H9 (cell line): ENCODE results near the gene GRM1. TPM values are rescaled to one million over a fixed set of nuclear protein-coding genes. Genes with fewer than 3 reads are reported as not detected.

Source experiments
- DNase-seq: peaks from one replicate; pipeline ENCODE4 v3.0.0-alpha.2; 2017
- H2AFZ ChIP-seq: one replicate; pipeline ENCODE4 v1.6.1; 2013; ENCODE audit warnings: mild to moderate bottlenecking, low read length, control low read depth, moderate library complexity
- H2AK5ac ChIP-seq: 2 replicates; pipeline ENCODE4 v1.6.1; 2013; ENCODE audit warnings: low read length, control low read depth, mixed read lengths; ENCODE audit not compliant: insufficient read length
- H2BK120ac ChIP-seq: one replicate; pipeline ENCODE4 v1.6.1; 2013; ENCODE audit warnings: low read depth, mild to moderate bottlenecking, low read length, control low read depth, inconsistent platforms; ENCODE audit not compliant: poor library complexity, severe bottlenecking
- H2BK12ac ChIP-seq: 2 replicates; pipeline ENCODE4 v1.6.1; 2013; ENCODE audit warnings: low read length, control low read depth, mixed read lengths, low read depth; ENCODE audit not compliant: insufficient read length
- H2BK15ac ChIP-seq: 2 replicates; pipeline ENCODE4 v1.6.1; 2013; ENCODE audit warnings: low read depth, low read length, control low read depth
- H2BK20ac ChIP-seq: one replicate; pipeline ENCODE4 v1.6.1; 2013; ENCODE audit warnings: low read depth, mild to moderate bottlenecking, low read length, control low read depth, inconsistent platforms; ENCODE audit not compliant: poor library complexity, severe bottlenecking
- H2BK5ac ChIP-seq: 2 replicates; pipeline ENCODE4 v1.6.1; 2013; ENCODE audit warnings: low read length, control low read depth, mixed read lengths; ENCODE audit not compliant: insufficient read length
- H3K14ac ChIP-seq: 2 replicates; pipeline ENCODE4 v1.6.1; 2013; ENCODE audit warnings: low read length, control low read depth; ENCODE audit not compliant: insufficient read depth
- H3K18ac ChIP-seq: 2 replicates; pipeline ENCODE4 v1.6.1; 2013; ENCODE audit warnings: low read depth, mild to moderate bottlenecking, mixed read lengths, low read length, control low read depth; ENCODE audit not compliant: insufficient read length
- H3K23ac ChIP-seq: 2 replicates; pipeline ENCODE4 v1.6.1; 2013; ENCODE audit warnings: low read length, control low read depth, mixed read lengths, low read depth; ENCODE audit not compliant: insufficient read length
- H3K23me2 ChIP-seq: 2 replicates; pipeline ENCODE4 v1.6.1; 2013; ENCODE audit warnings: low read depth, mild to moderate bottlenecking, mixed read lengths, low read length, control low read depth; ENCODE audit not compliant: insufficient read length, poor library complexity, severe bottlenecking
- H3K27ac ChIP-seq: 2 replicates; pipeline ENCODE4 v1.5.1; 2013; ENCODE audit warnings: low read length, control low read depth, mixed read lengths, low read depth; ENCODE audit not compliant: insufficient read length
- H3K27me3 ChIP-seq: 2 replicates; pipeline ENCODE4 v1.6.1; 2013; ENCODE audit warnings: low read length, control low read depth, inconsistent platforms; ENCODE audit not compliant: insufficient read depth
- H3K4ac ChIP-seq: 2 replicates; pipeline ENCODE4 v1.6.1; 2013; ENCODE audit warnings: low read depth, mild to moderate bottlenecking, control low read depth, inconsistent platforms, low read length, moderate library complexity
- H3K4me1 ChIP-seq: 2 replicates; pipeline ENCODE4 v1.6.1; 2013; ENCODE audit warnings: low read length, control low read depth, inconsistent platforms; ENCODE audit not compliant: insufficient read depth
- H3K4me2 ChIP-seq: 2 replicates; pipeline ENCODE4 v1.6.1; 2013; ENCODE audit warnings: low read length, control low read depth, mixed read lengths; ENCODE audit not compliant: insufficient read length, insufficient read depth
- H3K56ac ChIP-seq: 2 replicates; pipeline ENCODE4 v1.6.1; 2013; ENCODE audit warnings: low read depth, mild to moderate bottlenecking, mixed read lengths, low read length, control low read depth; ENCODE audit not compliant: insufficient read length
- H3K79me1 ChIP-seq: 2 replicates; pipeline ENCODE4 v1.6.1; 2013; ENCODE audit warnings: low read depth, mild to moderate bottlenecking, moderate library complexity, low read length, control low read depth, inconsistent platforms; ENCODE audit not compliant: insufficient read depth, poor library complexity, severe bottlenecking
- H3K79me2 ChIP-seq: 2 replicates; pipeline ENCODE4 v1.6.1; 2013; ENCODE audit warnings: low read length, control low read depth, inconsistent platforms; ENCODE audit not compliant: insufficient read depth
- H3K9ac ChIP-seq: 2 replicates; pipeline ENCODE4 v1.6.1; 2013; ENCODE audit warnings: low read length, control low read depth, mixed read lengths; ENCODE audit not compliant: insufficient read length; ENCODE audit errors: extremely low read depth
- H3K9me3 ChIP-seq: one replicate; pipeline ENCODE4 v1.6.1; 2013; ENCODE audit warnings: low read depth, low read length, inconsistent platforms; ENCODE audit not compliant: control insufficient read depth
- H3T11ph ChIP-seq: one replicate; pipeline ENCODE4 v1.6.1; 2013; ENCODE audit warnings: mild to moderate bottlenecking, low read length, control low read depth, inconsistent platforms
- H4K20me1 ChIP-seq: one replicate; pipeline ENCODE4 v1.6.1; 2013; ENCODE audit not compliant: control insufficient read depth, insufficient read length, insufficient read depth
- H4K5ac ChIP-seq: 2 replicates; pipeline ENCODE4 v1.6.1; 2013; ENCODE audit warnings: low read depth, mild to moderate bottlenecking, mixed read lengths, low read length, control low read depth; ENCODE audit not compliant: insufficient read length
- H4K8ac ChIP-seq: replicated peaks from 2 replicates; pipeline ENCODE4 v1.6.1; 2013; ENCODE audit warnings: low read length, control low read depth, mixed read lengths, low read depth; ENCODE audit not compliant: insufficient read length
- H4K91ac ChIP-seq: 2 replicates; pipeline ENCODE4 v1.6.1; 2013; ENCODE audit warnings: low read depth, mild to moderate bottlenecking, moderate library complexity, mixed read lengths, low read length, control low read depth; ENCODE audit not compliant: insufficient read length
- H3K27ac Mint-ChIP-seq, 3 experiments: 2 replicates in 2 of 3; 3 replicates in 1 of 3; pipeline ENCODE4 v1.8.0; 2020 to 2021; ENCODE audit warnings: mixed read lengths in 3 of 3, mild to moderate bottlenecking in 1 of 3, moderate library complexity in 1 of 3
- H3K27me3 Mint-ChIP-seq: 2 replicates; pipeline ENCODE4 v1.8.0; 2021; ENCODE audit warnings: low read depth, mild to moderate bottlenecking, moderate library complexity, mixed read lengths
- H3K36me3 Mint-ChIP-seq, 3 experiments: 2 replicates in 2 of 3; 3 replicates in 1 of 3; pipeline ENCODE4 v1.8.0; 2020 to 2021; ENCODE audit warnings: low read depth in 3 of 3, mixed read lengths in 3 of 3; ENCODE audit not compliant: insufficient read depth in 1 of 3
- H3K4me1 Mint-ChIP-seq, 2 experiments: 2 replicates each; pipeline ENCODE4 v1.8.0; 2020; ENCODE audit warnings: mixed read lengths in 2 of 2
- H3K4me3 Mint-ChIP-seq, 2 experiments: 2 replicates in 1 of 2; 3 replicates in 1 of 2; pipeline ENCODE4 v1.8.0; 2020 to 2021; ENCODE audit warnings: mild to moderate bottlenecking in 2 of 2, mixed read lengths in 2 of 2, moderate library complexity in 1 of 2
- H3K9me3 Mint-ChIP-seq, 2 experiments: 2 replicates in 1 of 2; 3 replicates in 1 of 2; pipeline ENCODE4 v1.8.0; 2020; ENCODE audit warnings: mild to moderate bottlenecking in 2 of 2, mixed read lengths in 2 of 2, moderate library complexity in 1 of 2
- CTCF ChIP-seq: fragments of 200-600 bp; sonication (generic); conservative IDR thresholded peaks from 3 replicates; pipeline ENCODE4 v1.8.0; 2021; ENCODE audit warnings: antibody characterized with exemption, mild to moderate bottlenecking
- WGBS: extraction: QIAGEN DNeasy Blood & Tissue Kit; methylation state at CpG from one replicate; pipeline ENCODE4 v1.1.7; 2013; ENCODE audit warnings: missing lambda C conversion rate, low lambda C conversion rate, mixed read lengths; ENCODE audit not compliant: insufficient read length; ENCODE audit errors: extremely low coverage; 5-methylcytosine and 5-hydroxymethylcytosine counted together
- total RNA-seq: library from RNA; stranded (reverse); gene quantifications from 2 replicates; pipeline ENCODE4 v1.2.1, GENCODE V29; 2021

The GRM1 gene
- total RNA-seq, 1 experiment from 2014 or later, result 0.39 TPM

DNA sequence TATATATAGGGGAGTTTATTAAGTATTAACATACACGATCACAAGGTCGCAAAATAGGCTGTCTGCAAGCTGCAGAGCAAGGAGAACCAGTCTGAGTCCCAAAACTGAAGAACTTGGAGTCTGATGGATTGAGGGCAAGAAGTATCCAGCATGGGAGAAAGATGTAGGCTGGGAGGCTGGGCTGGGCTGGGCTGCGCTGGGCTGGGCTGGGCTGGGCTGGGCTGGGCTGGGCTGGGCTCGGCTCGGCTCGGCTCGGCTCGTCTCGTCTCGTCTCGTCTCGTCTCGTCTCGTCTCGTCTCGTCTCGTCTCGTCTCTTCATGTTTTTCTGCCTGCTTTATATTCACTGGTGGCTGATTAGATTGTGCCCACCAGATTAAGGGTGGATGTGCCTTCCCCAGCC lies 238.6 kb downstream of the GRM1 start:
- Histone ChIP-seq H3K27me3 (no peaks in the 10 kb centered on the region), H3K23ac (no peak overlapping the region), H4K91ac (no peak overlapping the region), H3K9ac (no peak overlapping the region), H3K23me2 (no peaks in the 10 kb centered on the region), H2BK15ac (no peak overlapping the region), H3K56ac (no peak overlapping the region), H2BK20ac (no peak overlapping the region), H3T11ph (no peak overlapping the region), H2BK5ac (no peak overlapping the region), H2BK12ac (no peak overlapping the region), H4K20me1 (no peaks in the 10 kb centered on the region), H3K9me3 (no peaks in the 10 kb centered on the region), H3K18ac (no peak overlapping the region), H2BK120ac (no peak overlapping the region), H3K14ac (no peak overlapping the region), H3K79me1 (no peaks in the 10 kb centered on the region), H3K4ac (no peak overlapping the region), H3K27ac (no peak overlapping the region), H3K4me1 (no peaks in the 10 kb centered on the region; the same call in 1 of the 2 replicates), H3K4me2 (no peak overlapping the region), H4K5ac (no peak overlapping the region), H4K8ac (no peak overlapping the region), H2AK5ac (no peak overlapping the region), H3K79me2 (no peaks in the 10 kb centered on the region), H2AFZ (no peak overlapping the region)
- H3K9me3 Mint-ChIP-seq, result peaks cover 0 to 3% of the 10 kb centered on the region in 2 experiments; a peak in 2 of 5 replicates
- 0 out of 7 replicates have a peak, but pooled peaks cover 0 to 4% (median 0%) of the 10 kb centered on the region in 3 experiments for H3K36me3 Mint-ChIP-seq
- H3K4me3 Mint-ChIP-seq, result no peak overlapping the region
- no peak for TF ChIP-seq CTCF
- H3K4me1 Mint-ChIP-seq, result peaks cover 9% of the 10 kb centered on the region in 2 experiments
- no CpG with 5 or more reads among the region's 18 CpGs for WGBS
- no peak for DNase-seq
- H3K27me3 Mint-ChIP-seq, result no peaks in the 10 kb centered on the region
- H3K27ac Mint-ChIP-seq, result no peak overlapping the region; a peak in 1 of 7 replicates
